ENCODE results near the gene PTPRN2. TPM values are rescaled to one million over a fixed set of nuclear protein-coding genes. Genes with fewer than 3 reads are reported as not detected.

Gene PTPRN2
- total RNA-seq, 1 donor from 2014 or later, result 32.2 TPM

GRCh38 chr7:158494643-158495042 is 93.0 kb downstream of the PTPRN2 start:
- Mint-ChIP-seq H3K27ac (ENCODE audit: unreplicated experiment) (no peak overlapping the region), H3K36me3 (ENCODE audit: low read depth) (no peaks in the 10 kb centered on the region), H3K9me3 (no peaks in the 10 kb centered on the region), H3K27me3 (ENCODE audit: low read depth) (peaks cover 13% of the 10 kb centered on the region), H3K4me1 (peaks cover 13% of the 10 kb centered on the region), H3K4me3 (no peak overlapping the region)
- TF ChIP-seq CTCF (conservative IDR thresholded peaks at IDR 0.05), result no peak
- DNase-seq (ENCODE audit: low read depth, low spot score), result no peak

GRCh38 chr7:158494162-158494586 is 93.4 kb downstream of the PTPRN2 start:
- H3K36me3 Mint-ChIP-seq (ENCODE audit: low read depth), result no peaks in the 10 kb centered on the region
- H3K4me1 Mint-ChIP-seq, result peaks cover 13% of the 10 kb centered on the region
- H3K27ac Mint-ChIP-seq (ENCODE audit: unreplicated experiment), result no peak overlapping the region
- no peak for TF ChIP-seq CTCF (conservative IDR thresholded peaks at IDR 0.05)
- H3K27me3 Mint-ChIP-seq (ENCODE audit: low read depth), result peaks cover 13% of the 10 kb centered on the region
- H3K9me3 Mint-ChIP-seq, result no peaks in the 10 kb centered on the region
- no peak overlapping the region for H3K4me3 Mint-ChIP-seq
- no peak for DNase-seq (ENCODE audit: low read depth, low spot score)

- H3K36me3 Mint-ChIP-seq (ENCODE audit: low read depth), result no peaks in the 10 kb centered on the region
- H3K9me3 Mint-ChIP-seq, result no peaks in the 10 kb centered on the region
- H3K27ac Mint-ChIP-seq (ENCODE audit: unreplicated experiment), result no peak overlapping the region
- no peak overlapping the region for H3K4me3 Mint-ChIP-seq
- no peak for TF ChIP-seq CTCF (conservative IDR thresholded peaks at IDR 0.05)
- H3K27me3 Mint-ChIP-seq (ENCODE audit: low read depth), result peaks cover 13% of the 10 kb centered on the region
- no peak for DNase-seq (ENCODE audit: low read depth, low spot score)
- peaks cover 20% of the 10 kb centered on the region for H3K4me1 Mint-ChIP-seq
These were observed 95.3 kb downstream of the PTPRN2 start for GRCh38 chr7:158492367-158492764.

- peaks cover 13% of the 10 kb centered on the region for H3K27me3 Mint-ChIP-seq (ENCODE audit: low read depth)
- H3K9me3 Mint-ChIP-seq, result no peaks in the 10 kb centered on the region
These were observed 96.5 kb downstream of the PTPRN2 start for GRCh38 chr7:158491094-158491493.

GRCh38 chr7:158490171-158490782 is 97.3 kb downstream of the PTPRN2 start:
- Mint-ChIP-seq H3K4me3 (no peak overlapping the region), H3K27ac (ENCODE audit: unreplicated experiment) (no peak overlapping the region), H3K27me3 (ENCODE audit: low read depth) (peaks cover 8% of the 10 kb centered on the region), H3K36me3 (ENCODE audit: low read depth) (no peaks in the 10 kb centered on the region), H3K4me1 (peaks cover 12% of the 10 kb centered on the region), H3K9me3 (no peaks in the 10 kb centered on the region)
- no peak for DNase-seq (ENCODE audit: low read depth, low spot score)
- TF ChIP-seq CTCF (conservative IDR thresholded peaks at IDR 0.05), result no peak

More at GRCh38 chr7:158491094-158491493, 96.5 kb downstream of the PTPRN2 start:
- H3K4me1 Mint-ChIP-seq, result peaks cover 20% of the 10 kb centered on the region
- no peak overlapping the region for H3K4me3 Mint-ChIP-seq
- TF ChIP-seq CTCF (conservative IDR thresholded peaks at IDR 0.05), result no peak
- H3K36me3 Mint-ChIP-seq (ENCODE audit: low read depth), result no peaks in the 10 kb centered on the region
- no peak overlapping the region for H3K27ac Mint-ChIP-seq (ENCODE audit: unreplicated experiment)
- DNase-seq (ENCODE audit: low read depth, low spot score), result no peak
